HG02938 (cell line): ENCODE data around the gene ANKRD27.
"Not testable (repeated sequence)": the region's sequence is repeated elsewhere in the genome, so short reads cannot be mapped to it uniquely, and the experiment has no call there.

Source experiments
- ATAC-seq: cut with Tn5 transposase; IDR thresholded peaks from one replicate; pipeline ENCODE4 v1.9.1; 2021; ENCODE audit warnings: mild to moderate bottlenecking, moderate library complexity; ENCODE audit not compliant: unreplicated experiment

Gene ANKRD27

GRCh38 chr19:32611161-32611560, 63.8 kb downstream of the ANKRD27 start:
- ATAC-seq, result no peak

GRCh38 chr19:32607479-32607878, 67.5 kb downstream of the ANKRD27 start:
- ATAC-seq, result no peak

GRCh38 chr19:32606289-32606688, 68.7 kb downstream of the ANKRD27 start:
- no peak for ATAC-seq

GRCh38 chr19:32605544-32605943, 69.4 kb downstream of the ANKRD27 start:
- ATAC-seq, result no peak

- no peak for ATAC-seq
Measured at GRCh38 chr19:32603961-32604360, 71.0 kb downstream of the ANKRD27 start.

GRCh38 chr19:32599736-32600157, 75.2 kb downstream of the ANKRD27 start:
- no peak for ATAC-seq

- no peak for ATAC-seq
Measured at GRCh38 chr19:32599258-32599657, 75.7 kb downstream of the ANKRD27 start.

- ATAC-seq, result no peak
Measured at GRCh38 chr19:32598022-32598421, 77.0 kb downstream of the ANKRD27 start.

- ATAC-seq, result no peak
Measured at GRCh38 chr19:32595491-32595890, 79.5 kb downstream of the ANKRD27 start.

- no peak for ATAC-seq
Measured at GRCh38 chr19:32594021-32594420, 81.0 kb downstream of the ANKRD27 start.

GRCh38 chr19:32587747-32588504, 87.1 kb downstream of the ANKRD27 start:
- not testable (repeated sequence) for ATAC-seq

- no peak for ATAC-seq
Measured at GRCh38 chr19:32581705-32582179, 93.2 kb downstream of the ANKRD27 start.

GRCh38 chr19:32580901-32581704, 93.9 kb downstream of the ANKRD27 start, which contains the start of gene PDCD5:
PDCD5 (plus strand) TSS chr19:32581190; CDS start chr19:32581262, 72 bp downstream.
- ATAC-seq, result peak; percentile 87

- ATAC-seq, result peak; percentile 23
Measured at GRCh38 chr19:32580353-32580900, 94.6 kb downstream of the ANKRD27 start.

- ATAC-seq, result no peak
Measured at GRCh38 chr19:32576790-32577189, 98.2 kb downstream of the ANKRD27 start.

- ATAC-seq, result no peak
Measured at GRCh38 chr19:32573492-32573794, 101.5 kb downstream of the ANKRD27 start.

GRCh38 chr19:32572700-32573491, 102.1 kb downstream of the ANKRD27 start:
- not testable (repeated sequence) for ATAC-seq

GRCh38 chr19:32571471-32572075, 103.4 kb downstream of the ANKRD27 start:
- ATAC-seq, result not testable (repeated sequence)

GRCh38 chr19:32570081-32570785, 104.7 kb downstream of the ANKRD27 start:
- ATAC-seq, result no peak

GRCh38 chr19:32567486-32567885, 107.5 kb downstream of the ANKRD27 start:
- no peak for ATAC-seq
